Skin of body (tissue), 2 donors: ENCODE data around the gene SCNN1G. TPM values are rescaled to one million over a fixed set of nuclear protein-coding genes. Genes with fewer than 3 reads are reported as not detected.

Experiments
- DNase-seq: peaks from one replicate; lab custom pipeline; 2025; lab: John Stamatoyannopoulos, UW
- total RNA-seq: library from RNA; depleted of rRNA; stranded (reverse); fragments of >200 nt; gene quantifications from one replicate; pipeline ENCODE4 v1.2.3, GENCODE V29; 2014

Gene SCNN1G
- total RNA-seq, 1 donor from 2014 or later, result 1.2 TPM

- no peak for DNase-seq
Measured at GRCh38 chr16:23195366-23195978, 12.9 kb downstream of the SCNN1G start.

GRCh38 chr16:23196539-23196938 is 14.0 kb downstream of the SCNN1G start:
- DNase-seq, result no peak

GRCh38 chr16:23202166-23202565 is 19.6 kb downstream of the SCNN1G start:
- no peak for DNase-seq

- no peak for DNase-seq
Measured at GRCh38 chr16:23206986-23207385, 24.4 kb downstream of the SCNN1G start.

- no peak for DNase-seq
Measured at GRCh38 chr16:23207485-23207884, 24.9 kb downstream of the SCNN1G start.

GRCh38 chr16:23209606-23210005 is 27.1 kb downstream of the SCNN1G start:
- DNase-seq, result no peak

GRCh38 chr16:23213831-23214230 is 31.3 kb downstream of the SCNN1G start:
- DNase-seq, result no peak

GRCh38 chr16:23214796-23215195 is 32.3 kb downstream of the SCNN1G start:
- DNase-seq, result no peak

GRCh38 chr16:23215435-23215834 is 32.9 kb downstream of the SCNN1G start:
- DNase-seq, result no peak

- DNase-seq, result no peak
Measured at GRCh38 chr16:23216658-23217246, 34.2 kb downstream of the SCNN1G start.

- no peak for DNase-seq
Measured at GRCh38 chr16:23217646-23218045, 35.1 kb downstream of the SCNN1G start.

- no peak for DNase-seq
Measured at GRCh38 chr16:23222929-23223328, 40.4 kb downstream of the SCNN1G start.

- no peak for DNase-seq
Measured at GRCh38 chr16:23223368-23223767, 40.8 kb downstream of the SCNN1G start.

- DNase-seq, result no peak
Measured at GRCh38 chr16:23225109-23225508, 42.6 kb downstream of the SCNN1G start.

GRCh38 chr16:23225634-23226033 is 43.1 kb downstream of the SCNN1G start:
- DNase-seq, result no peak

- no peak for DNase-seq
Measured at GRCh38 chr16:23227529-23227928, 45.0 kb downstream of the SCNN1G start.

GRCh38 chr16:23229714-23230113 is 47.2 kb downstream of the SCNN1G start:
- no peak for DNase-seq

- no peak for DNase-seq
Measured at GRCh38 chr16:23232806-23233205, 50.3 kb downstream of the SCNN1G start.

GRCh38 chr16:23235176-23235575 is 52.6 kb downstream of the SCNN1G start:
- no peak for DNase-seq

- no peak for DNase-seq
Measured at GRCh38 chr16:23236983-23237382, 54.4 kb downstream of the SCNN1G start.

- no peak for DNase-seq
Measured at GRCh38 chr16:23240994-23241393, 58.4 kb downstream of the SCNN1G start.

GRCh38 chr16:23244122-23244521 is 61.6 kb downstream of the SCNN1G start:
- DNase-seq, result no peak

- no peak for DNase-seq
Measured at GRCh38 chr16:23245268-23245667, 62.7 kb downstream of the SCNN1G start.
